Fibroblast of lung (primary cell): Measurements from ENCODE around the gene SLC35G1. TPM values are rescaled to one million over a fixed set of nuclear protein-coding genes. Genes with fewer than 3 reads are reported as not detected.

ENCODE experiments used
- DNase-seq, 2 donors: peaks; one replicate each; pipeline versions ENCODE4 v3.0.0 to v3.0.0-alpha.2; 2010; ENCODE audit warnings: low read depth in 2 of 2
- H2AFZ ChIP-seq: 2 replicates; pipeline ENCODE4 v1.5.1; 2012; ENCODE audit warnings: low read length, control low read depth, inconsistent platforms
- H3K27ac ChIP-seq: 2 replicates; pipeline ENCODE4 v1.5.1; 2011; ENCODE audit warnings: low read length, control low read depth; ENCODE audit not compliant: insufficient read depth
- H3K27me3 ChIP-seq: 2 replicates; pipeline ENCODE4 v1.5.1; 2011; ENCODE audit warnings: mild to moderate bottlenecking, low read length; ENCODE audit not compliant: control insufficient read depth, insufficient read depth
- H3K36me3 ChIP-seq: 2 replicates; pipeline ENCODE4 v1.5.1; 2011; ENCODE audit warnings: low read length; ENCODE audit not compliant: control insufficient read depth, insufficient read depth
- H3K4me1 ChIP-seq: 2 replicates; pipeline ENCODE4 v1.5.1; 2011; ENCODE audit warnings: low read length; ENCODE audit not compliant: control insufficient read depth, insufficient read depth; ENCODE audit errors: extremely low read depth
- H3K4me2 ChIP-seq: 2 replicates; pipeline ENCODE4 v1.5.1; 2011; ENCODE audit warnings: low read length, control low read depth; ENCODE audit not compliant: insufficient read depth; ENCODE audit errors: extremely low read depth
- H3K4me3 ChIP-seq, 4 experiments: fragments of 200-600 bp in 1 of 4; sonication (generic) in 1 of 4; replicated peaks in 1 of 4; 2 replicates each; pipeline ENCODE4 v1.5.1; 2011 to 2016; ENCODE audit warnings: low read length in 4 of 4, low read depth in 3 of 4, mild to moderate bottlenecking in 3 of 4, control low read depth in 2 of 4, inconsistent platforms in 1 of 4, mixed read lengths in 1 of 4; ENCODE audit not compliant: insufficient read depth in 1 of 4; ENCODE audit errors: control extremely low read depth in 1 of 4
- H3K79me2 ChIP-seq: 2 replicates; pipeline ENCODE4 v1.5.1; 2012; ENCODE audit warnings: mild to moderate bottlenecking, low read length, inconsistent platforms; ENCODE audit not compliant: control insufficient read depth, insufficient read depth
- H3K9ac ChIP-seq: 2 replicates; pipeline ENCODE4 v1.5.1; 2011; ENCODE audit warnings: mild to moderate bottlenecking, low read length, control low read depth; ENCODE audit not compliant: insufficient read depth
- H3K9me3 ChIP-seq: 2 replicates; pipeline ENCODE4 v1.5.1; 2012; ENCODE audit warnings: low read depth, low read length; ENCODE audit not compliant: control insufficient read depth, insufficient read depth
- H4K20me1 ChIP-seq: 2 replicates; pipeline ENCODE4 v1.5.1; 2011; ENCODE audit warnings: low read length; ENCODE audit not compliant: control insufficient read depth, insufficient read depth; ENCODE audit errors: extremely low read depth
- CTCF ChIP-seq, 2 donors: IDR thresholded peaks in 1 of 2; conservative IDR thresholded peaks in 1 of 2; 1 replicate in 1 of 2; 2 replicates in 1 of 2; pipeline ENCODE4 v1.5.1; 2011 to 2012; ENCODE audit warnings: low read length in 2 of 2, control low read depth in 1 of 2, inconsistent platforms in 1 of 2, low read depth in 1 of 2, mild to moderate bottlenecking in 1 of 2
- EZH2 ChIP-seq: IDR thresholded peaks from 2 replicates; pipeline ENCODE4 v1.5.1; 2012; ENCODE audit warnings: low read length, control low read depth, mild to moderate bottlenecking; ENCODE audit errors: missing control alignments
- polyA plus RNA-seq, 2 donors: library from polyadenylated mRNA; depleted of rRNA in 1 of 2; stranded (reverse) in 1 of 2; unstranded in 1 of 2; fragments of >200 nt; gene quantifications; 2 replicates each; pipeline ENCODE4 v1.2.1, GENCODE V29; 2011 to 2012; ENCODE audit warnings: missing spikeins in 1 of 2
- total RNA-seq: library from RNA; depleted of rRNA; stranded (reverse); fragments of >200 nt; gene quantifications from 2 replicates; pipeline ENCODE4 v1.2.1, GENCODE V29; 2014

The SLC35G1 gene
- total and polyA plus RNA-seq, 2 donors (not counting 1 experiment from before 2014, with no cell fraction given) = 4.0 to 8.1 TPM

GRCh38 chr10:93874309-93875031, 19.3 kb upstream of the SLC35G1 start:
- no peak for TF ChIP-seq EZH2
- no peaks in the 10 kb centered on the region for H3K27me3 ChIP-seq
- no peaks in the 10 kb centered on the region for H3K9me3 ChIP-seq
- no peak overlapping the region for H3K4me3 ChIP-seq
- H3K4me1 ChIP-seq = no peaks in the 10 kb centered on the region
- H3K79me2 ChIP-seq = no peaks in the 10 kb centered on the region
- no peaks in the 10 kb centered on the region for H4K20me1 ChIP-seq
- no peak overlapping the region for H3K9ac ChIP-seq
- no peak overlapping the region for H3K27ac ChIP-seq
- DNase-seq = no peak
- H3K36me3 ChIP-seq = no peaks in the 10 kb centered on the region
- no peak overlapping the region for H2AFZ ChIP-seq
- H3K4me2 ChIP-seq = no peak overlapping the region

- Histone ChIP-seq H3K4me3 (no peak overlapping the region), H3K9me3 (no peaks in the 10 kb centered on the region), H4K20me1 (no peaks in the 10 kb centered on the region), H2AFZ (no peak overlapping the region), H3K27me3 (no peaks in the 10 kb centered on the region), H3K27ac (no peak overlapping the region), H3K4me2 (no peak overlapping the region), H3K9ac (no peak overlapping the region), H3K4me1 (no peaks in the 10 kb centered on the region), H3K36me3 (no peaks in the 10 kb centered on the region), H3K79me2 (no peaks in the 10 kb centered on the region)
- peak in 1 of 2 donors; percentile 62 for DNase-seq
- TF ChIP-seq EZH2 (no peak), CTCF (conservative IDR thresholded peaks at IDR 0.05 in 1 of 2, IDR thresholded peaks at IDR 0.05 in 1 of 2; ENCODE audit: low read depth in 1 of 2, low read length in 2 of 2) (no peak)
Observed at GRCh38 chr10:93875032-93875358, 18.8 kb upstream of the SLC35G1 start.

GRCh38 chr10:93876381-93876780, 17.4 kb upstream of the SLC35G1 start:
- H2AFZ ChIP-seq = no peak overlapping the region
- H3K9ac ChIP-seq = no peak overlapping the region
- no peak overlapping the region for H3K4me3 ChIP-seq
- no peaks in the 10 kb centered on the region for H3K79me2 ChIP-seq
- H3K4me1 ChIP-seq = no peaks in the 10 kb centered on the region
- no peaks in the 10 kb centered on the region for H3K36me3 ChIP-seq
- no peak overlapping the region for H3K27ac ChIP-seq
- DNase-seq = peak in 1 of 2 donors; percentile 50
- TF ChIP-seq EZH2 (no peak), CTCF (conservative IDR thresholded peaks at IDR 0.05 in 1 of 2, IDR thresholded peaks at IDR 0.05 in 1 of 2; ENCODE audit: low read depth in 1 of 2, low read length in 2 of 2) (no peak)
- no peaks in the 10 kb centered on the region for H3K9me3 ChIP-seq
- H4K20me1 ChIP-seq = no peaks in the 10 kb centered on the region
- H3K27me3 ChIP-seq = no peaks in the 10 kb centered on the region
- H3K4me2 ChIP-seq = no peak overlapping the region
